HL-60/S4 treated with retinoic acid at 250 ng/mL for 4 days and 3 days (cell line): Measurements from ENCODE around the gene GLDC.
"Not testable (repeated sequence)": the region's sequence is repeated elsewhere in the genome, so short reads cannot be mapped to it uniquely, and the experiment has no call there.

Source experiments
- in situ Hi-C: fragments of 300-500 bp; cut with MboI; formaldehyde crosslinking; loops from 2 replicates; pipeline ENCODE4 v1.7.0; 2022; ENCODE audit warnings: low sequenced_read_pairs

GLDC gene

DNA sequence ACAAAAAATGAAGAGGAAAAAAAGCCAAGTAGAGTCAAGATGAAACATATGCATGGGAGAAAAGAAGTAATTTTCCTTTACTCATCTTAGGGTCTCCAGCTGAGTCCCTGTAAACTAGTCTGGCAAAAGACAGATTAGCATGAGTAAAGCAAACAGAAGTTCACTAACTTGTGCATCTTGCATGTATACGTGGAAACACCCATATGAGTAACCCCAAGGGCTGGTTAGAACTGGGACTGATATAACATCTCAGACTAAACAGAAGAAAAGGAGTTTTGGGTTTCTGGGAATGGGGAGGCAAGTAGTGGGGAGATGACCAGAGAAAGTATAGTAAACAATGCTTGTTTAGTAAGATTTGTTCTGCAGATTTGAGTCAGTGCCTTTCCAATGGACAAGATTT, 20.1 kb upstream of the GLDC start:
- in situ Hi-C loops = no loop called here

DNA sequence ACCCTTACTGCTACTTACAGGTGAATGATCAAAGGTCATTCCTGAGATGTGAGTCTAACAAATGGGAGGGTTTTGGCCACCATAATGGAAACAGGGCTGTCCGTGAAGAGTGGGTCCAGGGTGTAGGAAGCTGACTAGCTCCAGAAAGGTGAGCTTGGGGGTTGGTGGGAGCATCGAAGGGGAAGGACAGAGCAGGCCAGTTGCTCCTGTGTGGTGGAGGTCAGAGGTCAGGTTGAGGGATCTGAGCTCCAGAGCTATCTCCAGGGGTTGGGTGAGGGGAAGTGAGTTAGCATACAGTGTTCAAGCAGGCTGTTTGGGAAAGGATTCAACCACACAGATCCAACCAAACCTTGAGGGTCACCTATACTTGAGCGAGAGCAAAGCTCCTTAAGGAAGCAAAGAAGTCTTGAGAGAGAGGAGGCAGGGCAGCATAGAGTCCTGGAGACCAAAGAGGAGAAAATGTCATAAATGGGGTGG, 18.7 kb upstream of the GLDC start:
- in situ Hi-C loops = no loop called here

DNA sequence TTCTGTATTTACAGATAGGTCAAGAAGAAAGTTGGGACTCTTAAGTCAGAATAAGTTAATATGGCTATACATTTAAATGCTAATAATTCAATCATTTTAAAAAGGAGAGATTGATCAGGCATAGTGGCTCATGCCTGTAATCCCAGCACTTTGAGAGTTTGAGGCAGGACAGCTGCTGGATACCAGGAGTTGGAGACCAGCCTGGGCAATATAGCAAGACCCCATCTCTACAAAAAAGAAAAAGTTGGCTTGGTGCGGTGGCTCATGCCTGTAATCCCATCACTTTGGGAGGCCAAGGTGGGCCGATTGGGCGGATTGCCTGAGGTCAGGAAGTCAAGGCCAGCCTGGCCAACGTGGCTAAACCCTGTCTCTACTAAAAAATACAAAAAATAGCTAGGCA, 15.0 kb upstream of the GLDC start:
- in situ Hi-C loops = no loop called here

DNA sequence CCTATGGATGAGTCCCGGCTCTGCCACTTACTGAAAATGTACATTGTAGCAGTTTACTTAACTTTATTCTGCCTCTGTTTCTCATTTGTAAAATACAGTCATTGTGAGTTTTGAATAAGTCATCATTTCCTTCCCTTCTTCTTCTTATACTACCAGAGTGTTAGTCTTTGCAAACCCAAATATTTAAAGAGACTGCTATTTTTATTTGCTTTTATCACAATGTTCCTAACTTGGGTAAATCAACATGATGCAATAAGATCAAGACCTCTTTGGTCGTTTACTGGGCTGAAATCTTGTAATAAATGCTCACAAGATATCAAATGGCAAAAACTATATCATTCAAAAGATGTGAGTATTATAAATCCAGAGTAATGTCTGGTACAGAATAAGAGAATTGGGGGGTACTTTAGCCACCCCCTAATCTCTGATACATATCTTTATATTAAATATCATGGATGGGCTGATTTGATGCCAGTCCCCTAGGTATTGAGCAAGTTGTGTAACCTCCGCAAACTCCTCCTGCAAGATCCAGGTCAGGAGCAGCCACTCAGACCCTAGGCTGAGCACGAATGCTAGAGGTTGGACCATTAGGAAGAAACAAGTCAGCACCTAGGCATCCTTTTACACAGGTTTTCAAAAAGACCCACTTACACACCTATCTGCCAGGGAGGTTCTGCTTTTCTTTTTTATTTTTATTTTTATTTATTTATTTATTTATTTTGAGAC, 13.3 kb upstream of the GLDC start:
- in situ Hi-C loops = no loop called here

DNA sequence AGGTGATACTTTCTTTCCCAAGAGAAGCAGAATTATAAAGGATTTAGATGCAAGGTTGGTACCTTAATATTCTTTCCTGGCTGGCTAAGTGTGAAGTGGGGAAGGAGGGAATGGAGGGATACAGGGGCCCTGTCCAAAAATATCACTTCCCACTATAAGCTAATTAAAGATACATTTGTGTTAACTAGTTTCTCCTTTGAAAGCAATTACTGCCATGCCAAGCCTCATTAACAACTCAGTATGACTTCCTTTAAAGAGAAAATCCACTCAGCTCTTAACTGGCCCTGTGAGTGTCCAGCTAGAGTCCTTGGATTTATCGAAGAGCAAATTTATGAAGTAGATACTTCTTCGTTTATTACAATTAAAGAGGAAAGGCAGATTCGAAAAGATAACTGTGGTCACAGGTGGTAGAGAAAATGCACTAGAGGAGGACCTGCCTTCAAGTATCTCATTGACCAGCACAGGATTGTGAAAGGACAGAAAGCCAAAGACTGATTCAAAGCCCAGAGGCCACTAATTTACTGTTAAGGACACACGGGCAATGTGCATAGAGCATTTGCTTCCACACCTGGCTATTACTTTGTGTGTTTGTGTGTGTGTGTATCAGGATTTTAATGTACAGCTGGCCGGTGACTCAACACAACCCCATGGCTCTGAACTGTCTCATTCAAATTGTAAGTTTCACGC, 11.2 kb upstream of the GLDC start:
- in situ Hi-C loops = no loop called here

DNA sequence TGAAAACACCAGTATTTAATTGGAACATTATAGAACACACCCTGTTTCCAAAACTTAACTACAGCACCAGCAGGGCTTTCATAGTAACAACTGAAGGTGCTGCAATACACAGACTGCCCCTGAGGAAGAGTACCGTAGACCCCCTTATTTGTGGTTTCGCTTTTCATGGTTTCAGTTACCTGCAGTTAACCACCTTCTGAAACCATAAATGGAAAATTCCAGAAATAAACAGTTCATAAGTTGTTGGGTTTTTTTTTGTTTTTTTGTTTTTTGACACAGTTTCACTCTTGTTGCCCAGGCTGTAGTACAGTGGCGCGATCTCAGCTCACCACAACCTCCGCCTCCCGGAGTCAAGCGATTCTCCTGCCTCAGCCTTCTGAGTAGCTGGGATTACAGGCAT, 9.5 kb upstream of the GLDC start:
- in situ Hi-C loops = no loop called here

DNA sequence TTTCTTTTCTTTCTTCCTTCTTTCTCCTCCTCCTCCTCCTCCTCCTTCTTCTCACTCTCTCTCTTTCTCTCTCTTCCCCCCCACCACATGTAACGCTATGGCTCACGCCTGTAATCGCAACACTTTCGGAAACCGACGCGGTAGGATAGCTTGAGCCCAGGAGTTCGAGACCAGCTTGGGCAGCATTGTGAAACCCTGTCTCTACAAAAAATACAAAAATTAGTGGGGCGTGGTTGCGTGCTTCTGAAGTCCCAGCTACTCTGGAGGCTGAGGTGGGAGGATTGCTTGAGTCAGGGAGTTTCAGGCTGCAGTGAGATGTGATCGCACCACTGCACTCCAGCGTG, 736 bp upstream of the GLDC start:
- in situ Hi-C loops = no loop called here

DNA sequence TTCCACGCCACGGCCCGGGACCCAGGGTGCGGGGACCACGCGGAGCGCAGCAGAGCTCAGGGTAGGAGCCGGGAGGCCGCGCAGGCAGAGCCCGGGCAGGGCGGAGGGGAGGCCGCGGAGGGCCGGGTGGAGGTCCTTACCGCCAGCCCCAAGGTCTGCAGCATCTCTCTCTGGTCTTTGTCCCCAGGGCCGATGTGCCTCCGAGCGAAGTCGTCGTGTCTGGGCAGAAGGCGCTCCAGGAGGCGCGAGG, 499 bp downstream of the GLDC start:
- in situ Hi-C loops = not testable (repeated sequence)

DNA sequence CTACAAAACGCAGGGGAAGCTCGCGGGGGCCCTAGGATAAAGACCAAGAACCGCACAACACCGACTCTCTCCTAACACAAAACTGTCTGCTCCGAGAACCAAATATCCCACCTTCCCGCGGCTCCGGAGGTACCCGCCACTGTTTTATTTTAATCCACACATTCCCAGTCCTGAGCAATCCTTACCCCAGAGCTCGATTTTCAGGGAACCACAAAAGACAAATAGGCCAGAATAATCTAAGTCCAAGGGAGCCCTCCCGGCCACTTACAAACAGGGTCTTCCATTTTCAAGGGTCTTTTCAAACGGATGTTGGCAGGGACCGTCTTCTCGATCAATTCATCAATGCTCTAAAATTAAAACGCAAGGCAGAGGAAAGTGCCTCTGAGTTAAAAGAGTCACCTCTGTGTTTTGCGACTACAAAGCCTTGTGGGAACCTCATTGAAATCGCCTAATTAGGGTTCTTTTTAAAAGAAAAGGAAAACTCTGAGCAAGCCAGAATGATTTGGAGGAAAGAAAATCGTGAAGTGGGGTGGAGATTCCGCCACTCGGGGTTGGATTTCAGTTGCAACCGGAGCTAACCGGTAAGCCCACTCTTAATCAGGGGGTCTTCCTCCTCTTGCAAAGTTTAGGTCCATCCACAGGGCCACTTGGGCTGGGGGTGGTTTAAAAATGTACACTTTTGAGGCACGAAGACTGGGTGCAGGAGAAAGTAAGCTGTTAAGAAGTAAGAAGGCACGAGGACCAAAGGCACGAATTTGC, 1.0 kb downstream of the GLDC start:
- in situ Hi-C loops = no loop called here

DNA sequence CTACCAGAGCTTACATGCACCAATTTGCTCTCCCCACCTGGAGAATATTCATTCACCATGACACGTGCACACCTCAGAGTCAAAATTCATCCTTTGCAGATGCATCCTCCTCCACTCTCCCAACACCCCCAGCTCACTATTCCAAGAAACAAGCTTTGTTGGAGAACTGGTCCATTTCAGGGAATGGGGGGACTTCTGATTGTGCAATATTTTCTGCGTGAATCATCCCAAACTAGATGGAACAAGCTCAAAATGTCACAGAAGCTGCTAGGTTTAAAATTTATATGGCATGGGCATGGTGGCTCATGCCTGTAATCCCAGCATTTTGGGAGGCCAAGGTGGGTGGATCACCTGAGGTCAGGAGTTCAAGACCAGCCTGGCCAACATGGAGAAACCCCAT, 3.6 kb downstream of the GLDC start:
- in situ Hi-C loops = no loop called here

DNA sequence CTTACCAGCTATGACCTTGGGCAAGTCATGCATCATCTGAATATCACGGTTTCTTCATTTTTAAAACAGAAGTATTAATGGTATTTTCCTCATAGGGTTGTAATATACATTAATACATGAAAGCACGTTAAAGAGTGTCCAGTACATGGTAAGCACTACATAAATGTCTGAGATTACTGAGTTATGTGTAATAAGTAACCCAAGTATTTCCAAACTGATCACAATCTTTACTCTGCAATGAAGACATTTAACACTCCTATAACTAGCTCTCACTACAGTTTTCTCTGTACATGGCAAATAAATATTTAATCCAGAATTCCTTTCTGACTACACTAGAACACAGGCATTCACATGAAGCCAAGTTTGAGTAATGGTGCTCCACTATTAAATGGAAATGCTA, 4.0 kb downstream of the GLDC start:
- in situ Hi-C loops = no loop called here

DNA sequence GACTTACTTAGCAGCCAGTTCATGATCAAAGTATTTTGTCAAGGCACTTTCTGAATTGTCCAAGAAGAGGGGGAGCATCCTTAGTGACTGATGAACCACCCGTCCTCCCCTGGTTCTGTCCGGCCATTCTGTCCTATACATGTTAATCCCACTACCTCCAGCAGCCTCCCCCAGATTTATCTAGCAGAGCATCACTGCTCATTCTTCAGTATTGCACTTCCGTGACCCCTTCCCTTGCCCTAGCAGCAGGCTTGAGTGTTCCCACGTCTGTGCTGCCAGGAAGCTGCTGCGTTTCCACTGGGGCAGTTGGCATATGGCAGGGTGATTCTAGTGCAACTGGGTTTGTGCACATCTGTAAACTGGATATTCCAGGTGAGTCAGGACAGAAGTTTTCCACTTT, 4.5 kb downstream of the GLDC start:
- in situ Hi-C loops = no loop called here

DNA sequence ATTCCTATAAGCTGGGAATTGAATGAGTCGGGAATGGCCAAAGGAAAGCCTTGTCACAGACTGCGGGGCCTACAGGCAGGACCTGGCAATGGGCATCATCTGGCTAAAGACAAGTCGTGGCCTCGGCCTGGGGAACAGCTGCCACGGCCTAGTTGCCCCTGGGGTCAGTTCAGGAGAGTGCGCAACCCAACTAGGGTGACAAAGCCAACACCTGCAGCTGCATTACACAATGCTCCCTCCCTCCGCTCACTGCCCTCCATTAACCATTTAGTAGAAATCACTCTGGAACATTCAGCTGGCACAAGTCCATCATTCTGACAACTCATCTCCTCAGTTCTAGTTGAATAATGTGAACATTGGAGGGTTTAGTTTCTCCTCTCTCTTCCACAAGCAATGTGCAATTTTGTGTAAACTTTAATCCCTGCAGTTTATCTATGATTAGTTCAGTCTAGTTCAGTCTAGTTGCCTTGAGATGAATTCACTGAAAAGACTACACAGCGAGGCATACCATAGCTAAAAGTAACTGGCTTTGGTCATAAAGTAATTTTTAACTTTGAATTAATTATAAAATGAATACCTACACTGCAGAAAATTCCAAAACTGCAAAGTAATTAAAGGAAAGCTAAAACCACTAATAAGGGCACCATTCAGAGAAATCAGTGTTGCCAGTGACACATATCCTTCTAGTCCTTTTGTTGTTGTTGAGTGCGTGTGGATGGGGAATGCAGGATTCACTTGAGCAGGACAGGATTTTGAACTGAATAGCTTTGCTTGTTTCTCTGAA, 5.1 kb downstream of the GLDC start:
- in situ Hi-C loops = no loop called here

DNA sequence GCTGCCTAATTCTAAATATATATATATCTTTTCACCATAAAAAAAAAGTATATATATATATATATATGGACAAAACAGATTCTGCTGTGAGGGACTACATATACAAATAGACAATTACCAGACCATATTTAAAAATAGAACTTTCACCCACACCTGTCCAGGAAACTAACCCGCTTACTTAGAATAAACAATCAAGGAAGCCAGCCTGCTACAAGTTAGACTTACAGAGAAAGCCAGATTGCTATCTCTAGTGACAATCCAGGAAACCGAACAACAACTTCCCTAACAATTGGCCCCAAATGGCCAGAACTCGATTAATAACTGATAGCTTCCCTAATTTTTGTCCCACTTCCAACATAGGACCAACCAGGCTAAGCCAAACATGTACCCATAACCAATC, 5.9 kb downstream of the GLDC start:
- in situ Hi-C loops = no loop called here

DNA sequence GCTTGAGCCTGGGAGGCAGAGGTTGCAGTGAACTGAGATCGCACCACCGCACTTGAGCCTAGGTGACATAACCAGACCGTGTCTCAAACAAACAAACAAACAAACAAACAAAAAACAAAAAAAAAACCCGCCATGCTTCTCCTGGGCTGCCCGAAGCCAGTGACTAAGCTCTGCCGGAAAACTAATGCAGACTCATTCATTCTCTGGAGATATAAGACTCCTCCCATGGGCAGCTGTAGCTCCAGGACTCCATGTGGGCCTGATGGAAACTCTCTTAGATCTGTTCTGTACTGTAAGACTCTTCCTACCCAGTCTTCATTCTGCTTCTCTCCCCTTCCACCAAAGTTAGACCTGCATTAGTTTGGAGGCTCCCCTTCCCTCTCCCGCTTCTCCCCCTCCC, 11.1 kb downstream of the GLDC start:
- in situ Hi-C loops = no loop called here

DNA sequence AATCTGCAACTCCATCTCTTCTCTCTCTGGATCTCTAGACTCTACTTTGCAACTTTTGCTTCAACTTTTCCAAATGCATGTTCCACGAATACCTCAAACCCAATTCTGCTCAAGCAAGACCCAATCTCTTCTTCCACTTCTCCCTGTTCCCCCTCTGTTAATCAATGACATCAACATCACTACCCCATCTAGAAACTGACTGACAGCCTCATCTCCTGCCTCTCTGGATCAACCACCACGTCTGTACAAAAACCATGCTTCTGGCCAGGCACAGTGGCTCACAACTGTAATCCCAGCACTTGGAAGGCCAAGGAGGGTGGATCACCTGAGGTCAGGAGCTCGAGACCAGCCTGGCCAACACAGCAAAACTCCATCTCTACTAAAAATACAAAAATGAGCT, 12.2 kb downstream of the GLDC start:
- in situ Hi-C loops = no loop called here

DNA sequence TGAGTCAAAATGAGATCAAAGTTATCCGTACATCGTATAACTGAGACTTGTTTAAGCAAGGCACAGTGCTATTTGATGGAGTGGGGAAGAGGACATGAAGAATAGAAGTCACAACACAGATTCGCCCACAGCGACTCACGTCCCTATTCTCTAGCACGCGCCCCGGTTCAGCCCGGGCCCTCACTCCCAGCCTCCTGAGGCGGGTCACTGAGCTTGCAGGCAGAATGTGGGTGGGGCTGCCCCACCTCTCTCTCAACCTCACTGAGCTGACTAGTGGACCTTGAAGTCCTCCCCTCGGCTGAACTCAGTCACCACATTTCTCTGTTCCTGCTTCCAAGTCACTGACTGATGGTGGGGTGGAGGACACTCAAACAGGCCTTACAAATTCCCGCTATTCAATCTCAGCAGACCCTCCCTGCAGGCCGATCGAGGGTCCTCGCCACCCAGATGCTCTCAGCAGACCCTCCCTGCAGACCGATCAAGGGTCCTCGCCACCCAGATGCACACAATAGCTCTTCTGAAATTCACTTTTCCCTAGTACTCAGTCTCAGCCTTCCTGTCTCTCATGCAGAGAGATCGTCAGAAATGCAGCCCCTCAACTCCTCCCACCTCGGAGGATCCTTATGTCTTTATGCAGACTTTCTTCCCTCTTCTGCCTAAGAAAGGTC, 12.9 kb downstream of the GLDC start:
- in situ Hi-C loops = no loop called here

DNA sequence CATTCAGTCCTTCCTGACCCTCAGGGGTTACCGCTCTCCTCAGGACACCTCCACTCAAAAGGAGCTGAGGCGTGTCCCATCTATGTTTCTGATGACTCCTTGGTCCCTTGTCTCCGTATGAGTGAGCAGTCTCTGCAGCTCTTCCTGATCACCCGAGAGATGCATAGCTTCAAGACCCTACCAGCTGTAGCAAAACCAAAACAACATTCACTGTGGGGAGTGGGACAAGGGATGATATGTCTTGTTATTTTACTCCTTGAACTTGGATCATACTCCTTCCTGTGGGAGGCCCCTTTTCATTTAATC, 14.4 kb downstream of the GLDC start:
- in situ Hi-C loops = no loop called here

DNA sequence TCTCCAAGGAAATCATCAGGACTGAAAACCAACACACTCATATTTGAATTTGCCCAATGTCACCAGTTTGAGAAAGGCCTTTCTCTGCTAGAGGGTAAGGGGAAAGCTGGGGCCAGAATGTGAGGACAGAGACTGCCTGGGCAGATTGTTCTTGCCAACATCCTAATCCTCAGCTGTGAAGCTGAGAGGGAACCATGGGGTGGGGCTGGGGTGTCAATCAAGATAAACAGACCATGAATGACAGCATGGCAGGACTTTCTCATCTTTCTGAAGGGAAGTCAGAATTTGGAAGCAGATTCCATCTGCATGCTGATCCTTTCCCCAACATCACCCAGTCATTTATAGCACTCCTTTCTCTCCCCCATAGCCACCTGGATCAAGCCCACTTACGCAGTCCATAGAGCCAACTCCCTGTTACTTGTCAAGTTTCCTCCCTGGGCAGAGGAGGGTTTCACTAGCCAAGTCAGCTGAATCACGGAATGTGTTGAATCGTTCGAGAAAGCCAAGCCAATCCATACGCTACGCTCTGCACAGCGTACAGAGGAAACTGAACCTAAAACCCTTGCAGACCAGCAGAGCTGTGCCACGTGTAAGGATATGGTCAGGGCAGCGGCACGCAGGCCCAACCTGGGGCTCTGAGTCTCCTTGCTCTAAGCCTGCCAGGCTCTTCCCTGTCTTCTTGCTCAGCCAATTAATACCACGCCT, 14.9 kb downstream of the GLDC start:
- in situ Hi-C loops = no loop called here

DNA sequence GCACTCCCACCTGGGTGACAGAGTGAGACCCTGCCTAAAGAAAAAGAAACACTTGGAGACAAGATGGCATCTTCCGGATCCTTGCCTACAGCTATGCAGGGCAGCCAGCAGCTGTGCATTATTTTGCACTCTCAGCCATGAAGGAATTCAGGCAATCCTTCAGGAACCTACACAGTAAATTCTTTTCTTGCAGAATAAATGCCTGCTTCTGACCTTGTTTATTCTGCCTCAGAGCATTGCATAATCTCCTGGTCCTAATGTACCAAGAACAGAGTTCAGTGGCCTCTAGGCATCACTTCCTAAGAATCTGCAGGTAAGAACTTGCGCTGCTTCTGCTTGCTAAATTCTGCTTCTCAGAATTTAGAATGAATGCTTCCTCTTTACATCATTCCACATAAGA, 16.8 kb downstream of the GLDC start:
- in situ Hi-C loops = no loop called here

DNA sequence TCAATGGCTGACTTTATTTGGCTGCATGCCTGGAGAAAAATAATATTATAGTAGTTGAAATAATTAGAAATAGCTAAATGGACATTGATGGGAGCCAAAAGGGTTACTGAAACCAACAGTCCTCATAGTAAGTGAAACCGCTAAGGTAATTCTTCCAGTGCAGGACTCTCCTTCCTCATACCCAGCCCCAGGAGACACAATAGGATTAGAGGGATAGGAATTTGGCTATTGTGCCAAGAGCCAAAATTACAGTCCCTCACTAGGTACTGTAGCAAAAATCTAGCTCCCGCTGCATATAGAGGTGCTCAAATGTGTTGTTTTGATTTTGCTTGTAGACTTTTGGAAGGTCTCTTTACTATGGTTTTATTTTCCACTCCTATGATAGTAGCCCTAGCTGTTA, 20.2 kb downstream of the GLDC start:
- in situ Hi-C loops = no loop called here
